GM18951 (cell line): Measurements from ENCODE around the gene MAGI2.

ENCODE experiments used
- POLR2A ChIP-seq: IDR thresholded peaks from 4 replicates; pipeline ENCODE4 v1.6.1; 2011; ENCODE audit warnings: mild to moderate bottlenecking; ENCODE audit not compliant: insufficient read length, insufficient read depth; ENCODE audit errors: extremely low read depth
- in situ Hi-C: fragments of 300-500 bp; cut with MboI; formaldehyde crosslinking; loops from one replicate; pipeline ENCODE4 v1.12.0; 2022; ENCODE audit warnings: low sequenced_read_pairs, mixed read lengths, inconsistent platforms; ENCODE audit not compliant: unreplicated experiment

The MAGI2 gene

DNA sequence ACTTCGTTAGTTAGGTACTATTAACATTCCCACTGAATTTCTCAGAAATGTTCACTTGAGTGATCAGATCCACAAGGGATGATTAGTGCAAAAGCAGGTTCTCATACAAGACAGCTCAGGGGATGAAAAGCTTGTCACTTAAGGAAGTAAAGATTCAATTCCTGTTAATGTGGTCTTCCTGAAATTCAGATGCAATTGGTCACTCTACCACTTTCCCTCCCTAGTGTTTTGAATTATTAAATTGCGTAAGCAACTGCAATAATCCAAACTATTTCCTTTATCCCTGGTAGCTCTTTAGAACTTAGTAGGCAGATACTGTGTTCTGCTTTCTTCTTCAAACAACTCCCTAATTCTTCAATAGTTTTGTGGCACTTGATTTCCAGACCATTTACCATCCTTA is 121.4 kb downstream of the MAGI2 start:
- in situ Hi-C loops: no loop called here
- no peak for TF ChIP-seq POLR2A

DNA sequence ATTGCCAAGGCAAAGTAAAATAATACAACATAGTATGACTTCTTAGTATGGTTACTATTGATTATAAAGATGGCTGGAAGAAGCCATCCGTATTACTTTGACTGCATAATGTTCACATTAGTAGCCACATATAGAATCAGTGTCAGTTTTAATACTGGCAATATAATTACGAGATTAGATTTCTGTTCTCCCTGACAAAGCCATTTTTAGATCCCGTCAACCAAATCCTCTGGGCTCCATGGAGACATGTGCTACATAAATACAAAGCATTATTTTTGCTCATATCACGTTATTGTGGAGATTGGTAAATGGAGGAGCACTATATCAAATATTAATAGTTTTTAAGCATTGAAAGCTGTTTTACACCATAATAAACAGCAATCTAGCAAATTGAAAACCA is 124.0 kb downstream of the MAGI2 start:
- no peak for TF ChIP-seq POLR2A
- in situ Hi-C loops: no loop called here

DNA sequence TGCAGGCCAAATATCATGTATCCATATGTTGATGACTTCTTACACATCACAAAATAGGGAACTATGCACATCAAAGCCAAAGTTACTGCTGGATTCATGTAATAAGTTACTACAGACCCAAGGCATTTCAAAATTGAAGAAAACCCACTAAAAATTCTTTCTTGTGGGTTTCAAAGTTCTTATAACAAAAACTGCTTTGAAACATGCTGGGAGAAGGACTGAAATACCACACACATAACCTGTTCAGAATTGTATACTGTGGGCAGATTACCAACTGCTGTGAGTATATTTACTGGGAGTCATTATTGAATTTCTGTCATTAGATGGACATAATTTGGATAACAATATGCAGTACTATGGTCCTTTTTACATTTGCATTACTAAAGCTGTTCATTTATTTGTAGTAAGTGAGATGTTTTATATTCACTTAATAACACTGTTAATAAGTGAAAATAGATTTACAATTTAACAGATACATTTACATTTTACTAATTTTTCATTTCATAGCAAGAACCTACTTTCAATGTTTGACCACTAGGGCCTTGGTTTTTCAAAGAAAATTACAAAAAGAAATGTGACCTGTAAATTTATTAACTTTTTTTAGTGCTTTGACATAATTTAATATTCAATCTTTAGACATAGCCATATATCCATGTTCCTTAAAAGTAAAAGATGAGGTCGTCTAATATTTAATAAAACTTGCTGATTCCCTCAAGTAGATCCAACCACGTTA is 132.6 kb downstream of the MAGI2 start:
- in situ Hi-C loops: no loop called here
- no peak for TF ChIP-seq POLR2A

DNA sequence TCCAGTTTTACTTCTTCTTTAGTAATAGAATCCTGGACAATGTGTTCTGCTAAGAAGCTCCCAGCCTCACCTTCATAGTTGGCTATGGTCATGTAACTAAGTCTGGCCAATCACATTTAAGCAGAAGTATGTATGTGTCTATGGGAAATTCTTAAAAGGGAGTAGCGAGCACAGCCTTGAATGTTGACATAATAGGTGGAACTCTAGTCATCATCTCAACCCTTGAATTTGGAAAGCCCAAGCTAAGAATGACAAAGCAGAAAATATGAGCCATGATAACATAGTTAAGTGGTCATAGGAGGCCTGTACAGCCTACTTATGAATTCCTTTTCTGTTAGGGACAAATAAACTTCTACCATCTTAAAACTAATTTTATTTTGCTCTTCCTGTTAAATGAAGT is 134.1 kb downstream of the MAGI2 start:
- in situ Hi-C loops: no loop called here

DNA sequence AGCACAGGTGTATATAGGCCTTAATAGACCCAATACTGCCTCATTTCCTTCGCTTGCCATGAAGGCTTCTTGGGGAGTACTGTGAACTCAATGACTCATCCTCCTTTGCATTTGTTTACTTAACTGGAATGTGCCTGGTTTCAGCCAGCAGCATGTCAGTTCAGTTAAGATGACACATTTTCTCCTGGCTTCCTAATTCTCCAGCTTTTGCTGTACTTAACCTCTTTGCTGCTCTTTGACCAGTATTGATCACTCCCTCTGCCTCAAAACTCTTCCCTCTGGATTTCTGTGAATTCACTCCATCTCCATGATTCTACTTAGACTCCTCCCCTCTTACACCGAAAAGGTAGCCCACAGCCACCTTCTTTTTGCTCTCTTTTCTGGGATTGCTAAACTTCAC is 135.7 kb downstream of the MAGI2 start:
- no peak for TF ChIP-seq POLR2A
- in situ Hi-C loops: no loop called here

More for the DNA sequence above, 134.1 kb downstream of the MAGI2 start:
- no peak for TF ChIP-seq POLR2A

DNA sequence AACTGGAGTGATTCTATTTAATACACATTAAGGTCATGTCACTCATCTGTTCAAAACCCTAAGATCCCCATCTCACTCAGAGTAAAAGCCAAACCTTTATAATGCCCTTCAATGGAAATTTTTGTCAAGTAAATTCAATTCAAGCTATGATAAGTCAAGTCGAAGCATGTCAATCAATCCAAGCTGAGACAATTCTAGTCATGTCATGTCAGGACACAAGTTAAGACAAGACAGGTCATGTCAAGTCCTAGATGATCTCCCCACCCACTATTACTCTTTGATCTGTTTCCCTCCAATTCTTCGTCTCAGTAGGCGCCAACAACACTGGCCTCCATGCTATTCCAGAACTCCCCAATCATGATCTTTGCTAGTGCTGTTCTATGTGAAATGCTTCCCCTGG is 141.4 kb downstream of the MAGI2 start:
- no peak for TF ChIP-seq POLR2A
- in situ Hi-C loops: no loop called here

DNA sequence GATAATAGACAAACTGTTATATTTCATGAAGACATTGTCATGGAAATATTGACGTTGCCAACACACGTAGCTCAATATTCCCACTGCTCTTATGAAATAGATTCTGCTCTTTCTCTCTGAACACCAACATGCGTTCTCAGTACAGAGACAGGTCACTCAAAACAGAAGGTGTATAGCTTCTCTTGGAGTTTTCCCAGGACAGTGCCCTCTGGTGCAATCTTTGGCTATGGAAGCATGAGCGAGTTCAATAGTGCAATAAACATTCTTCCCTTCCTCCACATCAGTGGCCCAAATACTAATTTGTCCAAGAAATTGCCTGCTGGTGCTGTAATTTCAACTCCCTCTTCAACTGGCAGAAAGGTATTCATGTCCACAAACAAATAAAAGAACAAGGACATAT is 145.3 kb downstream of the MAGI2 start:
- TF ChIP-seq POLR2A: no peak

DNA sequence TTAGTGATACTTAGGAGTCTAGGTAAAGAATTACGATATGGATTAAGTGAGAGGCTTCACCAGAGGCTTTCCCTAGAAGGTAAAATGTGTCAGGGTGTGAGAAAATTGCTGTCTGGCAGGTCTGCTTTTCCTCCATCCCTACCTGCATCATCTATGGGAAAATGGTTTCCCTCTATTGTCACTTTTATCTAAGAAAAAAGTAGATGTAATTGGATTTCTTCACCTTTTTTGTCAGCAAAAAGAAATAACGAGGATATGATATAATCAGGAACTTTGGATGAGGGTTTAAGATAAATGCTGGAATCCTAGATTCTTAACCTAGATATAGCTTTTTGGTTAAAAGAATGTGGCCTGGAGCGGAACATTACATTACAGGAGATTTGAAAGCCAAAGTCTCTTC is 146.1 kb downstream of the MAGI2 start:
- no peak for TF ChIP-seq POLR2A
- in situ Hi-C loops: no loop called here

More for the DNA sequence above, 145.3 kb downstream of the MAGI2 start:
- in situ Hi-C loops: no loop called here

DNA sequence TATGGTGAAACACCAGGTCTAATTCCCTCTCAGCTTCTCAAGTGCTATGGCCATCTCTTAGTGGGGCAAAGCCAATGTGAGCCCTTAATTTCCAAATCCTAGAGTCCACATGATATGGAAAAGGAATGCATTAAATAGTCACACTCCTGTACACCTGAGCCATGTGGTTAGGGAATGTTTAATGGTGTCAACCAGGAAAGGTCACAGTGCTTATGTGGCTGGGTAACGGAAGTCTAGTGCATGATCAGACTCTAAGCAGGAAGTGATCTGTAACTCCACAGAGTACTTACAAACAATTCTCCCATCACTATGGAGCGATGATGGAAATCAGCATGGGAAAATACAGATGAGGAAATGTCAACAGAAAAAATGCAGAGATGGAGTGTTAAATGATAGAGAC is 148.8 kb downstream of the MAGI2 start:
- TF ChIP-seq POLR2A: no peak
- in situ Hi-C loops: no loop called here

DNA sequence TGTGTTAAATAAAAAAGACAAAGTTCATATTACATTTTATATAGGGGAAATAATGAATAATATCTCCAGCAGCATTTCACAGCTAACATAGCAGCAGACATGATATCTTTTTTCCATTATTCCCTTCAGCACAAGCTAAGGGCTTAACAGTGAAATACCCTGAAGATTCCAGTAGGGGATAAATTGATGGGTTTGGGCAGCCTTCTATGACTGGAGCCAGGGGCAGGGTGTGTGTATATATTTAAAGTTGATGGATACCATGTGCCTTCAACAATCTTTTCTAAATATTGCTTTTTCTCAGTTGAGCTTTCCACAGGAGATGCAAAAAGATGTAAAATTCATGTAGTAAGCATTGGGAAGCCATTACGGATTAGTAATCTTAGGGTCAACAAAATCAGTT is 151.2 kb downstream of the MAGI2 start:
- in situ Hi-C loops: no loop called here
- no peak for TF ChIP-seq POLR2A

DNA sequence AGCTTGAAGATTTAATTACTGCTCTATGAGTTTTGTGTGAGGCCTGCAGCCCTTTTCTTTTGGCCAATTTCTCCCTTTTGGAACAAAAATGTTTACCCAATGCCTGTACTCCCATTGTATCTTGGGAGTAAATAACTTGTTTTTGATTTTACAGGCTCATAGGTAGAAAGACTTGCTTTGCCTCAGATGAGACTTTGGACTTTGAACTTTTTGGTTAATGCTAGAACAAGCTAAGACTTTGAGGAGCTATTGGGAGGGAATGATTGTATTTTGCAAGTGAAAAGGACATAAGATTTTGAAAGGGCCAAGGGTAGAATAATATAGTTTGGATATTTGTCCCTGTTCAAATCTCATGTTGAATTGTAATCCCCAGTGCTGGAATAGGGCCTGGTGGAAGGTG is 152.0 kb downstream of the MAGI2 start:
- TF ChIP-seq POLR2A: no peak
- in situ Hi-C loops: no loop called here

DNA sequence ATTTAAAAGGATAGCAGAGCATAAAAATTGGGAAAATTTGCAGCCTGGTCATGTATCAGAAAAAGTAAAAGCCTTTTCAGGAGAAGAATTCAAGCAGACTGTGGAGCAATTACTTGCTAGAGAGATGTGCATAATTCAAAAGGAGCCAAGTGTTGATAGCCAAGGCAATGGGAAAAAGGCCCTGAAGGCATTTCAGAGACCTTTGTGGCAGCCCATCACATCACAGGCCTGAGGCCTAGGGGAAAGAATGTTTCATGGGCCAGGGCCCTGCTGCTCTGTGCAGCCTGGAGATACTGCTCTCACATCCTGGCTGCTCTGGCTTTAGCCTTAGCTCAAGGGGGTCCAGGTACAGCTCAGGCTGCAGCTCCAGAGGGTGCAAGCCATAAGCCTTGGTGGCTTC is 152.9 kb downstream of the MAGI2 start:
- TF ChIP-seq POLR2A: no peak

DNA sequence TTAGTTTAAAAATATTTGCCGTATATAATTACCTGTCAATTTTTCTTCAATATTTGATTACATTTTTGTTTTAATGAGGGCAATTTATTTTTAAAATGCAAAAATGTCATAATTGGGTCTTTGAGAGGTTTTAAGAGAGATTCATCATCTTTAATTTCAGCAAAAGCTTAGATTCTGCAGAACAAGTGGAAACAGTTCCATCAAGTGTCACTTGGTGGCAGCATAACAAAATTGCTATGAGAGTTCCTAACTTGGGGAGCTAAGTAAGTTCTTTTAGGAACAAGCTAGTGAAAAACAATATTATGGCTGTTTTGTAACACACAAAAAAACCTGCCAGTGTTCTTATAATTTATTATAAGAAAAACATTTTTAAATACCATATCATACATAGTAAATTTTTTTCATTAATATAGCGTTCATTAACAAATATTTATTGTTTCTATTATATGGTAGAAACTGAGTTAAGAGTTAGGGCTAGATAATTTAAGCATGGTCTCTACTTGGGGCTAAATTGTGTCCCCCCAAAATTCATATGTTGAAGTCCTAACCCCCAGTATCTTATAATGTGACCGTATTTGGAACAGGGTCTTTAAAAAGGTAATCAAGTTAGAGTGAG is 155.2 kb downstream of the MAGI2 start:
- TF ChIP-seq POLR2A: no peak
- in situ Hi-C loops: no loop called here

More for the DNA sequence above, 152.9 kb downstream of the MAGI2 start:
- in situ Hi-C loops: no loop called here

DNA sequence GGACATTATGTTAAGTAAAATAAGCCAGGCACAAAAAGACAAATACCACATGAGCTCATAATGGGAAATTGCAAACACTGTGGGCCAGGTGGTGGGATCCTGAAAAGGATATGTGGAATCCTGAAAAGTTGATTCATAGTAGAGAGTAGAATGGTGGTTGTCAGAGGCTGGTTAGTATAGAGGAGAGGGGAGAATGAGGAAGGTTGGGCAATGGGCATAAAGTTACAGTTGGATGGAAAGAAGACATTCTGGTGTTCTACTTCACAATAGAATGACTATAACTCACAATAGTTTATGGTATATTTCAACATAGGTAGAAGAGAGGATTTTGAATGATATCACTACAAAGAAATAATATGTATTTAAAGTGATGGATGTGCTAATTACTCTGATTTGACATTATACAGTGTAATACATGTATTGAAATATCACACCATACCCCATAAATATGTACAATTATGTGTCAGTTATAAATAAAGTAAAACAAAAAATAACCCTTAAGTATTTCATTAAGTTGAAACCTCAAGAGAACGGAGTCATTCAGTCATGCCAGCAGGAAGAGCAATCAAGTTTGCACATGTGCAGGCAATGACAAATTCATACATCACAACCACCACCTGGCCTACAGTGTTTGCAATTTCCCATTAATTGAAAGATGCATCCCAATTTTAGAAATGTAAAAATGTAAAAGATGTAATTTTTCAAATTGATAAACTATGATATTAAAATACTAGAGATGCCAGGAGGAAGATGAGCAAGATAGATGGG is 156.7 kb downstream of the MAGI2 start:
- in situ Hi-C loops: no loop called here
- TF ChIP-seq POLR2A: no peak

DNA sequence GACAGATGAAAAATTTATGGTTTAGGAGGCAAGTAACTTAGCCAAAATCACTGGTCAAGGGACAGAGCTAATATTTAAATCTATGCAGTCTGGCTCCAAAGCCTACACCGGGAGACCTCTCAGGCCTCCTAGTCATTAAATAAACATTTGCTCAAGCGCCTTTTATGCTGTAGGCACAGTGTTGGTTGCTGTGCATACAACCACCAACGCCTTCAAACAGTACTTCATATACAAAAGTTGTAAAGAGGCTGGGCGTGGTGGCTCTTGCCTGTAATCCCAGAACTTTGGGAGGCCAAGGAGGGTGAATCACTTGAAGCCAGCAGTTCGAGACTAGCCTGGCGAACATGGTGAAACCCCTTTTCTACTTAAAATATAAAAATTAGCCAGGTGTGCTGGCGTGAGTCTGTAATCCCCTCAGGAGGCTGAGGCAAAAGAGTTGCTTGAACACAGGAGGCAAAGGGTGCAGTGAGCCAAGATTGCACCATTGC is 159.8 kb downstream of the MAGI2 start:
- TF ChIP-seq POLR2A: no peak
- in situ Hi-C loops: no loop called here
